AG10803 (cell line): ENCODE data around the gene OR2M7.

Experiments used
- DNase-seq: peaks from one replicate; pipeline ENCODE4 v3.0.0; 2010; ENCODE audit warnings: low read depth
- H3K4me3 ChIP-seq: 2 replicates; pipeline ENCODE4 v1.5.1; 2011; ENCODE audit warnings: mild to moderate bottlenecking, low read length, control low read depth
- CTCF ChIP-seq: conservative IDR thresholded peaks from 2 replicates; pipeline ENCODE4 v1.5.1; 2011; ENCODE audit warnings: mild to moderate bottlenecking, low read length, control low read depth, inconsistent platforms

The OR2M7 gene

DNA sequence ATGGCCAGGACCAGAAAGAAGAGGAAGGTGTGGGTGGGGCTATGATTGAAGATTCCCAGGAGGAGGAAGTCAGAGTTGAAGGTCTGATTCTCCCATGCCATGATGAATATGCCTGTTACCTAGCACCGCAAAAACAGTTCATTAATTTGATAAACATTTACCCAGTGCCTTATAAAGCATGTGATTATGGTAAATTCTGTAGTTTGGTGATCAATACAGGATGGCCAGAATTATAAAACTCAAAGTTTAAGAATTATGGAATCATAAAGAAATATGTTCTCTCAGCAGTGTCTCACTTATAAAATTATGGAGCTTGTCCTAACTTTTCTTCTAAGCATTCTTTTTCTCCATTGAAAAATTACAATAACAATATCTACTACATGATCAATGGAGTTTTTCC is at the start of gene OR2M7:
Gene OR2M7, minus strand, starts transcription at position 101 of the 400 bp plus-strand sequence. Its CDS starts 0 bp downstream, at position 101.
- DNase-seq, result no peak
- TF ChIP-seq CTCF, result no peak
- no peak within 1 kb of the TSS for H3K4me3 ChIP-seq

- no peak for DNase-seq
- no peak for TF ChIP-seq CTCF
Observed at GRCh38 chr1:248373761-248374160, 49.4 kb upstream of the OR2M7 start.

DNA sequence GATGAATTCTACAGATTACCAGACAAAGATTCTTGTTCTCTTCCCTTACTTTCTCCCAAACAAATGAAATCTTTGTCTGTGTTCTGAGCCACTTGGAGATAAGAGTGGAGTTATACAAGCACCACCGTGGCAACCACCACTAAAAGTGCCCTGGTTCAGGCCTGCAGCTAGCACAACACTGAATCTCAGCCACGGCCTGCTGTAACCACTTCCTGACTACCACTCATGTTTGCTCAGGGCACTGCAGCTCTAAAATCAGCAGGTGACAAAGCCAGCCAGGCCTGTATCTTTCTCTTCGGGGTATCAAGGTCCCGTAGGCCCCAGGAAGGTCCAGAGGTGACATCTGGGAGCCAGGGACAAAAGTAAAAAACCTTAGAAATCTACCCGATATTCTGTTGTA is 48.0 kb upstream of the OR2M7 start:
- no peak for TF ChIP-seq CTCF
- no peak for DNase-seq

More at GRCh38 chr1:248373761-248374160, 49.4 kb upstream of the OR2M7 start:
- no peak overlapping the region for H3K4me3 ChIP-seq

DNA sequence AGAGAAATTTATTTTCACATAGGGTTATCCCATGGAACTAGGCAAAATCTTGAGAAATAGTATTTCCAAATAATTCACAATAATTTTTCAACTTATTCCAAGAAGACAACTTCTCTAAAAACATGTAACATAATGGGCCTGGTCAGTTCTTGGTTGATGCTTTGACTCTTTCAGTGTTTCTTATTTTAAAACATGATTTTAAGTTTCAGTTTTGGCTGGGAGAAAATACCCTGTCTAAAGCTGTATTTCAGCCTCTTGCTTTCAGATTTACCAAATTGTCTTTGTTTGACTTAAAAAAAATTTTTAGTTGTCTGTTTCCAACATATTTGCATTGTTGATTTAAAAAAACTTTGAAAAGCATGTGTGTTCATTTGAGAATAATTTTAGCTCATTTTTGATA is 42.2 kb upstream of the OR2M7 start:
- no peak for TF ChIP-seq CTCF
- DNase-seq, result no peak
- no peak overlapping the region for H3K4me3 ChIP-seq

More for the DNA sequence above, 48.0 kb upstream of the OR2M7 start:
- H3K4me3 ChIP-seq, result no peak overlapping the region

DNA sequence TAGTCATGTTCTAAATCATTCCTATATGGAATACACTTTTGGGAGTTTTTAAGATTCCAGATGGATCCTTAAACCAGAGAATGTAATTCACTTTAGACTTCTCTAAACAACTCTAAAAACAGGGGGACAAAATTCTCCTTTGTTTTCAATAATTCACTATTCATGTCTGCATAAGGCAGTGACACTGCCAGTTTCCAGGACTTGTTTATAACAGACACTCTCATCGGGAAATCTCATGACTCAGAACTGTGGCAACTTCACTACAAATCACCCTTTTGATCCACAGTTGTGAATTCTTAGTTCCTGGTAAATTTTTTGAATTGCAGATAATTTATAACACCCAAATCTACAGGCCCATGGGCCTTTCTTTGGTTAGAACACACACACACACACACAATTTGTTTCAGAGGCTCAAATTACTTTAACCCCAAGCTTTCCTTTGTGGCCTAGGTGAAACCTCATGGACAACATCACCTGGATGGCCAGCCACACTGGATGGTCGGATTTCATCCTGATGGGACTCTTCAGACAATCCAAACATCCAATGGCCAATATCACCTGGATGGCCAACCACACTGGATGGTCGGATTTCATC is 36.9 kb upstream of the OR2M7 start, which contains the start of gene OR2T4:
Gene OR2T4, plus strand, starts transcription at position 545 of the 595 bp plus-strand sequence. Its CDS starts 0 bp downstream, at position 545.
- DNase-seq, result no peak
- no peak for TF ChIP-seq CTCF
- no peak within 1 kb of the TSS for H3K4me3 ChIP-seq

- no peak for TF ChIP-seq CTCF
- no peak for DNase-seq
- H3K4me3 ChIP-seq, result no peak overlapping the region
Observed at GRCh38 chr1:248359415-248359814, 35.0 kb upstream of the OR2M7 start.

DNA sequence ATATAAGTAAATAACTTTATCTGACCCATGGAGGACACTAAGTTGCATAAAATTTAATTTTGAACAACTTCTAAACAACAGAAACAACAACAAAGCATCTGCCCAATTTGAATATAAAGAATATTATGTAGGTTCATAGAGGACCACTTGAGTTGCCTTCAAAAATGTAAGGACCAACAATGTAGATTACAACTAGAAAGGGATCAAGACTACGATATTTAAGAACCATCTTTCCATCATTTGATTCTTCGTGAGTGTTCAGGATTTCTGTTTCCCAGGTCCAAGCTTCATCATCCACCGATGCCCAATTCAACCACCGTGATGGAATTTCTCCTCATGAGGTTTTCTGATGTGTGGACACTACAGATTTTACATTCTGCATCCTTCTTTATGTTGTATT is 24.1 kb upstream of the OR2M7 start, which contains the start of gene OR14C36:
Gene OR14C36, plus strand, starts transcription at position 301 of the 400 bp plus-strand sequence. Its CDS starts 0 bp downstream, at position 301.
- TF ChIP-seq CTCF, result no peak
- H3K4me3 ChIP-seq, result no peak within 1 kb of the TSS
- no peak for DNase-seq
